A673 (cell line): ENCODE results near the gene MKI67. TPM values are rescaled to one million over a fixed set of nuclear protein-coding genes. Genes with fewer than 3 reads are reported as not detected.

ENCODE experiments used
- BruUV-seq: library from RNA; stranded (reverse); fragments of 400-500 nt; replicated peaks from 2 replicates; lab custom pipeline; 2021; lab: Mats Ljungman, UMichigan
- CTCF ChIA-PET: fragments of 300-600 bp; sonication (Branson Sonifier 250); formaldehyde crosslinking; loops from one replicate; lab custom pipeline; 2022; ENCODE audit warnings: antibody characterized with exemption; lab: Charles Lee
- POLR2A ChIA-PET: fragments of 300-600 bp; sonication (Branson Sonifier 250); formaldehyde crosslinking; loops from one replicate; lab custom pipeline; 2022; ENCODE audit warnings: antibody characterized with exemption; ENCODE audit not compliant: low non-redundant PET; lab: Charles Lee
- DNase-seq: peaks from one replicate; pipeline ENCODE4 v3.0.0-alpha.2; 2015; ENCODE audit warnings: low spot score
- H3K27ac ChIP-seq: fragments of 200-600 bp; sonication (generic); 2 replicates; pipeline ENCODE4 v1.5.1; 2016; ENCODE audit warnings: mixed run types, low read depth, mild to moderate bottlenecking, mixed read lengths, antibody characterized with exemption, low read length; ENCODE audit not compliant: poor library complexity, severe bottlenecking
- H3K27me3 ChIP-seq: fragments of 200-600 bp; sonication (generic); replicated peaks from 2 replicates; pipeline ENCODE4 v1.6.1; 2017; ENCODE audit warnings: mixed run types, low read depth, mild to moderate bottlenecking, mixed read lengths, antibody characterized with exemption, low read length; ENCODE audit not compliant: insufficient read depth, poor library complexity
- H3K36me3 ChIP-seq: fragments of 200-600 bp; sonication (generic); 2 replicates; pipeline ENCODE4 v1.6.1; 2016; ENCODE audit warnings: mixed run types, mild to moderate bottlenecking, mixed read lengths, antibody characterized with exemption, low read length; ENCODE audit not compliant: insufficient read depth, poor library complexity, severe bottlenecking
- H3K4me1 ChIP-seq: fragments of 200-600 bp; sonication (generic); 2 replicates; pipeline ENCODE4 v1.6.1; 2017; ENCODE audit warnings: mixed run types, mild to moderate bottlenecking, mixed read lengths, antibody characterized with exemption, low read length; ENCODE audit not compliant: insufficient read depth, poor library complexity, severe bottlenecking
- H3K4me3 ChIP-seq: fragments of 200-600 bp; sonication (generic); 2 replicates; pipeline ENCODE4 v1.5.1; 2016; ENCODE audit warnings: low read depth, mixed run types, mild to moderate bottlenecking, mixed read lengths, low read length; ENCODE audit not compliant: poor library complexity, severe bottlenecking
- H3K9me3 ChIP-seq: fragments of 200-600 bp; sonication (generic); 2 replicates; pipeline ENCODE4 v1.6.1; 2016; ENCODE audit warnings: mixed run types, low read depth, mild to moderate bottlenecking, mixed read lengths, antibody characterized with exemption, low read length; ENCODE audit not compliant: poor library complexity, severe bottlenecking
- CTCF ChIP-seq: fragments of 300-800, 200-600 bp; sonication (generic); conservative IDR thresholded peaks from 2 replicates; pipeline ENCODE4 v1.5.1; 2017; ENCODE audit warnings: low read depth, mild to moderate bottlenecking, antibody characterized with exemption, low read length, moderate library complexity, mixed read lengths
- EZH2 ChIP-seq: fragments of 200-600 bp; sonication (generic); IDR thresholded peaks from 2 replicates; pipeline ENCODE4 v1.6.1; 2017; ENCODE audit warnings: borderline replicate concordance, low read depth, mild to moderate bottlenecking, mixed read lengths, antibody characterized with exemption, low read length; ENCODE audit not compliant: poor library complexity, severe bottlenecking
- intact Hi-C: fragments of 100-400 bp; cut with micrococcal nuclease; formaldehyde crosslinking; loops from one replicate; pipeline ENCODE4 v1.10.0; 2022; ENCODE audit not compliant: unreplicated experiment
- total RNA-seq: library from RNA; stranded (reverse); gene quantifications from 2 replicates; pipeline ENCODE4 v1.2.3, GENCODE V29; 2021

The MKI67 gene
- total RNA-seq, 1 experiment from 2014 or later: 249 TPM

GRCh38 chr10:128058106-128058749, 68.0 kb downstream of the MKI67 start:
- ChIA-PET CTCF (no interaction called here), POLR2A (no interaction called here)
- intact Hi-C loops: no loop called here
- peaks cover 5% of the 10 kb centered on the region for H3K4me1 ChIP-seq
- no peak for TF ChIP-seq EZH2
- no peak for TF ChIP-seq CTCF
- no peaks in the 10 kb centered on the region for H3K27me3 ChIP-seq
- no peaks in the 10 kb centered on the region for H3K36me3 ChIP-seq
- no peak overlapping the region for H3K4me3 ChIP-seq
- no TSS peak for BruUV-seq
- no peak overlapping the region for H3K27ac ChIP-seq
- H3K9me3 ChIP-seq: no peaks in the 10 kb centered on the region
- DNase-seq: no peak

GRCh38 chr10:128056303-128057050, 69.7 kb downstream of the MKI67 start:
- intact Hi-C loops: no loop called here

GRCh38 chr10:128055061-128055868, 71.0 kb downstream of the MKI67 start:
- Histone ChIP-seq H3K27me3 (no peaks in the 10 kb centered on the region), H3K4me3 (no peak overlapping the region), H3K9me3 (no peaks in the 10 kb centered on the region), H3K4me1 (no peaks in the 10 kb centered on the region), H3K36me3 (no peaks in the 10 kb centered on the region), H3K27ac (no peak overlapping the region)
- no peak for DNase-seq
- ChIA-PET POLR2A (no interaction called here), CTCF (no interaction called here)
- no peak for TF ChIP-seq EZH2
- no peak for TF ChIP-seq CTCF
- intact Hi-C loops: no loop called here
- BruUV-seq: no TSS peak

More at GRCh38 chr10:128056303-128057050, 69.7 kb downstream of the MKI67 start:
- BruUV-seq: no TSS peak
- no peaks in the 10 kb centered on the region for H3K36me3 ChIP-seq
- no peak for TF ChIP-seq EZH2
- H3K9me3 ChIP-seq: no peaks in the 10 kb centered on the region
- H3K4me1 ChIP-seq: no peaks in the 10 kb centered on the region
- no peaks in the 10 kb centered on the region for H3K27me3 ChIP-seq
- no peak overlapping the region for H3K27ac ChIP-seq
- no peak overlapping the region for H3K4me3 ChIP-seq
- POLR2A ChIA-PET: no interaction called here
- CTCF ChIA-PET: no interaction called here
- DNase-seq: no peak
